Duodenal mucosa (tissue), 2 donors: ENCODE data around the gene OAF.
"Not testable (repeated sequence)": the region's sequence is repeated elsewhere in the genome, so short reads cannot be mapped to it uniquely, and the experiment has no call there.

ENCODE experiments used
- H3K27ac ChIP-seq: one replicate; pipeline ENCODE4 v1.7.0; 2013; ENCODE audit warnings: low read depth, low read length
- H3K27me3 ChIP-seq, 2 donors: one replicate each; pipeline ENCODE4 v1.7.0; 2013; ENCODE audit warnings: low read length in 2 of 2, control low read depth in 1 of 2; ENCODE audit not compliant: insufficient read depth in 2 of 2, control insufficient read depth in 1 of 2
- H3K36me3 ChIP-seq, 2 donors: one replicate each; pipeline ENCODE4 v1.7.0; 2013; ENCODE audit warnings: low read length in 2 of 2, control low read depth in 1 of 2; ENCODE audit not compliant: insufficient read depth in 2 of 2, control insufficient read depth in 1 of 2
- H3K4me1 ChIP-seq, 2 donors: one replicate each; pipeline ENCODE4 v1.7.0; 2013; ENCODE audit warnings: low read length in 2 of 2, control low read depth in 1 of 2; ENCODE audit not compliant: insufficient read depth in 2 of 2, control insufficient read depth in 1 of 2
- H3K4me3 ChIP-seq, 2 donors: one replicate each; pipeline ENCODE4 v1.7.0; 2013; ENCODE audit warnings: low read length in 2 of 2, low read depth in 1 of 2
- H3K9ac ChIP-seq, 2 donors: one replicate each; pipeline ENCODE4 v1.7.0; 2013; ENCODE audit warnings: low read length in 2 of 2, low read depth in 1 of 2
- H3K9me3 ChIP-seq, 2 donors: one replicate each; pipeline ENCODE4 v1.7.0; 2013; ENCODE audit warnings: low read length in 2 of 2, control low read depth in 1 of 2; ENCODE audit not compliant: control insufficient read depth in 1 of 2

OAF gene

GRCh38 chr11:120249279-120250262, 38.7 kb downstream of the OAF start:
- H3K9ac ChIP-seq = no peak overlapping the region
- peaks cover 0 to 5% of the 10 kb centered on the region in 2 donors for H3K27me3 ChIP-seq
- no peak overlapping the region for H3K27ac ChIP-seq
- no peaks in the 10 kb centered on the region for H3K9me3 ChIP-seq
- H3K4me1 ChIP-seq = no peaks in the 10 kb centered on the region
- no peaks in the 10 kb centered on the region for H3K36me3 ChIP-seq
- no peak overlapping the region for H3K4me3 ChIP-seq

- not testable (repeated sequence) for H3K4me3 ChIP-seq, H3K36me3 ChIP-seq, H3K9me3 ChIP-seq, H3K9ac ChIP-seq, H3K27ac ChIP-seq, H3K4me1 ChIP-seq
- H3K27me3 ChIP-seq = peaks cover 11 to 17% of the 10 kb centered on the region in 2 donors
These were observed 42.5 kb downstream of the OAF start for GRCh38 chr11:120253377-120253776.

GRCh38 chr11:120254788-120255518, 44.1 kb downstream of the OAF start:
- Histone ChIP-seq H3K9me3 (no peaks in the 10 kb centered on the region), H3K27ac (no peak overlapping the region), H3K9ac (no peak overlapping the region), H3K4me3 (no peak overlapping the region), H3K36me3 (no peaks in the 10 kb centered on the region), H3K4me1 (no peaks in the 10 kb centered on the region), H3K27me3 (peaks cover 11 to 17% of the 10 kb centered on the region in 2 donors)

GRCh38 chr11:120255519-120255866, 44.7 kb downstream of the OAF start:
- Histone ChIP-seq H3K4me1 (no peaks in the 10 kb centered on the region), H3K27me3 (peaks cover 11 to 17% of the 10 kb centered on the region in 2 donors), H3K4me3 (no peak overlapping the region), H3K36me3 (no peaks in the 10 kb centered on the region), H3K9ac (no peak overlapping the region), H3K27ac (no peak overlapping the region), H3K9me3 (no peaks in the 10 kb centered on the region)

GRCh38 chr11:120256178-120256577, 45.3 kb downstream of the OAF start:
- H3K27ac ChIP-seq = no peak overlapping the region
- H3K4me1 ChIP-seq = no peaks in the 10 kb centered on the region
- H3K4me3 ChIP-seq = no peak overlapping the region
- H3K27me3 ChIP-seq = peaks cover 11 to 17% of the 10 kb centered on the region in 2 donors
- no peaks in the 10 kb centered on the region for H3K36me3 ChIP-seq
- no peaks in the 10 kb centered on the region for H3K9me3 ChIP-seq
- H3K9ac ChIP-seq = no peak overlapping the region

- H3K4me1 ChIP-seq = no peaks in the 10 kb centered on the region
- H3K27me3 ChIP-seq = peaks cover 11 to 17% of the 10 kb centered on the region in 2 donors
- H3K4me3 ChIP-seq = no peak overlapping the region
- H3K36me3 ChIP-seq = no peaks in the 10 kb centered on the region
- no peak overlapping the region for H3K9ac ChIP-seq
- H3K27ac ChIP-seq = no peak overlapping the region
- no peaks in the 10 kb centered on the region for H3K9me3 ChIP-seq
These were observed 45.9 kb downstream of the OAF start for GRCh38 chr11:120256779-120257178.

GRCh38 chr11:120257346-120257745, 46.5 kb downstream of the OAF start:
- H3K4me1 ChIP-seq = no peaks in the 10 kb centered on the region
- H3K36me3 ChIP-seq = no peaks in the 10 kb centered on the region
- H3K9ac ChIP-seq = no peak overlapping the region
- H3K27ac ChIP-seq = no peak overlapping the region
- no peaks in the 10 kb centered on the region for H3K9me3 ChIP-seq
- H3K27me3 ChIP-seq = peaks cover 11 to 17% of the 10 kb centered on the region in 2 donors
- no peak overlapping the region for H3K4me3 ChIP-seq

- no peaks in the 10 kb centered on the region for H3K36me3 ChIP-seq
These were observed 47.8 kb downstream of the OAF start for GRCh38 chr11:120258661-120259060.

GRCh38 chr11:120259241-120259640, 48.4 kb downstream of the OAF start:
- H3K9ac ChIP-seq = no peak overlapping the region
- H3K4me3 ChIP-seq = no peak overlapping the region
- H3K36me3 ChIP-seq = no peaks in the 10 kb centered on the region
- H3K27me3 ChIP-seq = peaks cover 6 to 17% of the 10 kb centered on the region in 2 donors
- H3K9me3 ChIP-seq = no peaks in the 10 kb centered on the region
- H3K4me1 ChIP-seq = no peaks in the 10 kb centered on the region
- H3K27ac ChIP-seq = no peak overlapping the region

More at GRCh38 chr11:120258661-120259060, 47.8 kb downstream of the OAF start:
- H3K4me1 ChIP-seq = no peaks in the 10 kb centered on the region
- H3K27me3 ChIP-seq = peaks cover 11 to 17% of the 10 kb centered on the region in 2 donors
- H3K9me3 ChIP-seq = no peaks in the 10 kb centered on the region
- no peak overlapping the region for H3K9ac ChIP-seq
- no peak overlapping the region for H3K27ac ChIP-seq
- no peak overlapping the region for H3K4me3 ChIP-seq

GRCh38 chr11:120259988-120260565, 49.2 kb downstream of the OAF start:
- Histone ChIP-seq H3K27ac (no peak overlapping the region), H3K9me3 (no peaks in the 10 kb centered on the region), H3K4me1 (no peaks in the 10 kb centered on the region), H3K4me3 (no peak overlapping the region), H3K36me3 (no peaks in the 10 kb centered on the region), H3K27me3 (peaks cover 6 to 17% of the 10 kb centered on the region in 2 donors), H3K9ac (no peak overlapping the region)
